Prostate gland (tissue), 2 donors: ENCODE data around the gene CARMIL1. TPM values are rescaled to one million over a fixed set of nuclear protein-coding genes. Genes with fewer than 3 reads are reported as not detected.

ENCODE experiments used
- DNase-seq: peaks from one replicate; pipeline ENCODE4 v3.0.0-alpha.2; 2019; ENCODE audit warnings: low spot score
- H3K27ac ChIP-seq, 2 donors: fragments of 200-600 bp; sonication (generic); 2 replicates each; pipeline ENCODE4 v1.5.1; 2017 to 2019
- H3K27me3 ChIP-seq: fragments of 200-600 bp; sonication (generic); replicated peaks from 2 replicates; pipeline ENCODE4 v1.5.1; 2019; ENCODE audit not compliant: insufficient read depth
- H3K36me3 ChIP-seq, 2 donors: fragments of 200-600 bp; sonication (generic); 1 replicate in 1 of 2; 2 replicates in 1 of 2; pipeline versions ENCODE4 v1.5.1 to v1.8.1; 2017 to 2019
- H3K4me1 ChIP-seq: fragments of 200-600 bp; sonication (generic); replicated peaks from 2 replicates; pipeline ENCODE4 v1.5.1; 2019
- H3K4me3 ChIP-seq, 2 donors: fragments of 200-600 bp; sonication (generic); 2 replicates each; pipeline ENCODE4 v1.5.1; 2017 to 2019
- H3K9me3 ChIP-seq: fragments of 200-600 bp; sonication (generic); 2 replicates; pipeline ENCODE4 v1.5.1; 2017
- POLR2A ChIP-seq: fragments of 450-650 bp; IDR thresholded peaks from one replicate; pipeline ENCODE4 v1.6.1; 2016; ENCODE audit warnings: antibody characterized with exemption, mild to moderate bottlenecking
- POLR2AphosphoS5 ChIP-seq: sonication (generic); formaldehyde crosslinking; IDR thresholded peaks from one replicate; pipeline ENCODE4 v1.6.1; 2017; ENCODE audit warnings: antibody characterized with exemption
- WGBS: methylation state at CpG from one replicate; pipeline ENCODE4 v1.1.5; 2018; 5-methylcytosine and 5-hydroxymethylcytosine counted together
- intact Hi-C: fragments of 100-400 bp; cut with DNase I; formaldehyde crosslinking; loops from one replicate; pipeline ENCODE4 v1.14.2; 2022
- total RNA-seq, 2 donors: library from RNA; depleted of rRNA; stranded (reverse); fragments of >200 nt; gene quantifications; one replicate each; pipeline ENCODE4 v1.1.0, GENCODE V29; 2016
- TF ChIP-seq, protein P1 (sequence below), 4 experiments: fragments of 200-600 bp in 2 of 4; fragments of 450-650 bp in 2 of 4; sonication (generic) in 2 of 4; IDR thresholded peaks; 1 replicate in 3 of 4; 2 replicates in 1 of 4; pipeline ENCODE4 v1.5.1; 2016 to 2019; ENCODE audit warnings: antibody characterized with exemption in 4 of 4, mild to moderate bottlenecking in 2 of 4, moderate library complexity in 2 of 4

CARMIL1 gene
- total RNA-seq, 2 donors from 2014 or later = 12.9 to 71.7 TPM

GRCh38 chr6:25586927-25587326 lies 307.8 kb downstream of the CARMIL1 start:
- H3K27ac ChIP-seq = no peak overlapping the region
- H3K4me3 ChIP-seq = no peak overlapping the region
- H3K36me3 ChIP-seq = no peaks in the 10 kb centered on the region
- no peak for TF ChIP-seq POLR2A
- TF ChIP-seq POLR2AphosphoS5 = no peak
- TF ChIP-seq, protein P1, sequence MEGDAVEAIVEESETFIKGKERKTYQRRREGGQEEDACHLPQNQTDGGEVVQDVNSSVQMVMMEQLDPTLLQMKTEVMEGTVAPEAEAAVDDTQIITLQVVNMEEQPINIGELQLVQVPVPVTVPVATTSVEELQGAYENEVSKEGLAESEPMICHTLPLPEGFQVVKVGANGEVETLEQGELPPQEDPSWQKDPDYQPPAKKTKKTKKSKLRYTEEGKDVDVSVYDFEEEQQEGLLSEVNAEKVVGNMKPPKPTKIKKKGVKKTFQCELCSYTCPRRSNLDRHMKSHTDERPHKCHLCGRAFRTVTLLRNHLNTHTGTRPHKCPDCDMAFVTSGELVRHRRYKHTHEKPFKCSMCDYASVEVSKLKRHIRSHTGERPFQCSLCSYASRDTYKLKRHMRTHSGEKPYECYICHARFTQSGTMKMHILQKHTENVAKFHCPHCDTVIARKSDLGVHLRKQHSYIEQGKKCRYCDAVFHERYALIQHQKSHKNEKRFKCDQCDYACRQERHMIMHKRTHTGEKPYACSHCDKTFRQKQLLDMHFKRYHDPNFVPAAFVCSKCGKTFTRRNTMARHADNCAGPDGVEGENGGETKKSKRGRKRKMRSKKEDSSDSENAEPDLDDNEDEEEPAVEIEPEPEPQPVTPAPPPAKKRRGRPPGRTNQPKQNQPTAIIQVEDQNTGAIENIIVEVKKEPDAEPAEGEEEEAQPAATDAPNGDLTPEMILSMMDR (IDR thresholded peaks at IDR 0.05) = no peak
- WGBS = 89% methylated on average over 3 of the region's 3 CpGs
- H3K9me3 ChIP-seq = no peaks in the 10 kb centered on the region
- H3K27me3 ChIP-seq = no peaks in the 10 kb centered on the region
- DNase-seq = no peak
- H3K4me1 ChIP-seq = no peaks in the 10 kb centered on the region
- intact Hi-C loops = no loop called here

DNA sequence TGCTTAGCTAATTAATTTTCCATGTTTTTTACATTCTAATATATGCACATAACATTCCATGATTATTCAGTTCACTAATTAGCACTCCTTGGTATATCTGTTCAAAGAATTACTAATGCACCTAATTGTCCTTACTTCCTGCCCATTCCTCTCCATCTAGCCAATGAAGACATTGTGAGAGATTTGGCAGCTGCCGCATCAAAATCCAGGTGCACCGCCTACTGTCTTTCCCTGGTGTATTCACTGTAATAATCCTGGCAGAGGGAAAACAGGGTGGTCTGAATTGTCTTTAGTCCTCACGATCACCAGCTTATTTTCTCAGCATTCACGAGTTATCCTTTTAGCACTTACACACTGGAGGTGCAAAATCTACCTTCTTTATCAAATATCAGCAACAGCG lies 311.8 kb downstream of the CARMIL1 start:
- Histone ChIP-seq H3K9me3 (no peaks in the 10 kb centered on the region), H3K36me3 (no peaks in the 10 kb centered on the region), H3K27ac (no peak overlapping the region), H3K27me3 (no peaks in the 10 kb centered on the region), H3K4me3 (no peak overlapping the region), H3K4me1 (no peaks in the 10 kb centered on the region)
- TF ChIP-seq, protein P1 (IDR thresholded peaks at IDR 0.05) = no peak
- TF ChIP-seq POLR2AphosphoS5 = no peak
- TF ChIP-seq POLR2A = no peak
- no peak for DNase-seq
- intact Hi-C loops = no loop called here
- WGBS = 90% methylated on average over 5 of the region's 5 CpGs

GRCh38 chr6:25596928-25597818 lies 318.0 kb downstream of the CARMIL1 start:
- Histone ChIP-seq H3K27ac (no peak overlapping the region), H3K36me3 (no peaks in the 10 kb centered on the region), H3K27me3 (no peaks in the 10 kb centered on the region), H3K9me3 (no peaks in the 10 kb centered on the region), H3K4me1 (peaks cover 3% of the 10 kb centered on the region), H3K4me3 (no peak overlapping the region)
- WGBS = 76% methylated on average over 2 of the region's 2 CpGs
- intact Hi-C loops = no loop called here
- TF ChIP-seq POLR2A = no peak
- TF ChIP-seq POLR2AphosphoS5 = no peak
- TF ChIP-seq, protein P1 (IDR thresholded peaks at IDR 0.05) = no peak
- no peak for DNase-seq

- H3K27ac ChIP-seq = no peak overlapping the region
These were observed 320.4 kb downstream of the CARMIL1 start for GRCh38 chr6:25599516-25600085.

More at GRCh38 chr6:25599516-25600085, 320.4 kb downstream of the CARMIL1 start:
- TF ChIP-seq POLR2AphosphoS5 = no peak
- TF ChIP-seq POLR2A = no peak
- TF ChIP-seq, protein P1 (IDR thresholded peaks at IDR 0.05) = no peak
- intact Hi-C loops = loop anchor here (5.0 kb wide), 1 partner anchor 332 kb away; no protein-coding TSS in a partner anchor
- no peaks in the 10 kb centered on the region for H3K36me3 ChIP-seq
- DNase-seq = no peak
- no peaks in the 10 kb centered on the region for H3K9me3 ChIP-seq
- H3K4me1 ChIP-seq = peaks cover 3% of the 10 kb centered on the region
- no peak overlapping the region for H3K4me3 ChIP-seq
- 76% methylated on average over 4 of the region's 4 CpGs for WGBS
- no peaks in the 10 kb centered on the region for H3K27me3 ChIP-seq
